Astrocyte of the cerebellum (primary cell): Measurements from ENCODE around the gene ASTL.

Experiments
- DNase-seq: peaks from one replicate; pipeline ENCODE4 v3.0.0-alpha.2; 2011; ENCODE audit warnings: low read depth
- H3K4me3 ChIP-seq: 2 replicates; pipeline ENCODE4 v1.5.1; 2011; ENCODE audit warnings: mild to moderate bottlenecking, low read depth, low read length, moderate library complexity
- CTCF ChIP-seq: IDR thresholded peaks from 2 replicates; pipeline ENCODE4 v1.5.1; 2012; ENCODE audit warnings: low read length, low read depth, moderate library complexity, mild to moderate bottlenecking; ENCODE audit errors: missing control alignments
- in situ Hi-C: cut with HindIII; loops from 2 replicates; pipeline ENCODE4 v1.10.0; 2017; ENCODE audit warnings: low sequenced_read_pairs

ASTL gene

GRCh38 chr2:96117701-96118588, 20.4 kb downstream of the ASTL start:
- no peak overlapping the region for H3K4me3 ChIP-seq
- in situ Hi-C loops, result no loop called here
- no peak for TF ChIP-seq CTCF

GRCh38 chr2:96116879-96117533, 21.3 kb downstream of the ASTL start:
- no peak for DNase-seq
- in situ Hi-C loops, result no loop called here
- peak; percentile 54 for TF ChIP-seq CTCF
- peak overlapping the region; percentile 26 for H3K4me3 ChIP-seq

More at GRCh38 chr2:96117701-96118588, 20.4 kb downstream of the ASTL start:
- no peak for DNase-seq

- peak within 1 kb of the TSS; percentile 26 for H3K4me3 ChIP-seq
- in situ Hi-C loops, result no loop called here
- no peak for TF ChIP-seq CTCF
- no peak for DNase-seq
These were observed 21.9 kb downstream of the ASTL start, which contains the start of gene ADRA2B for GRCh38 chr2:96116424-96116878. TSS of gene ADRA2B (minus strand) at chr2:96116571. CDS start at chr2:96116149, 422 bp downstream.

- in situ Hi-C loops, result no loop called here
- peak overlapping the region; percentile 26 for H3K4me3 ChIP-seq
- TF ChIP-seq CTCF, result no peak
- DNase-seq, result no peak
These were observed 22.5 kb downstream of the ASTL start for GRCh38 chr2:96115631-96116423.

DNA sequence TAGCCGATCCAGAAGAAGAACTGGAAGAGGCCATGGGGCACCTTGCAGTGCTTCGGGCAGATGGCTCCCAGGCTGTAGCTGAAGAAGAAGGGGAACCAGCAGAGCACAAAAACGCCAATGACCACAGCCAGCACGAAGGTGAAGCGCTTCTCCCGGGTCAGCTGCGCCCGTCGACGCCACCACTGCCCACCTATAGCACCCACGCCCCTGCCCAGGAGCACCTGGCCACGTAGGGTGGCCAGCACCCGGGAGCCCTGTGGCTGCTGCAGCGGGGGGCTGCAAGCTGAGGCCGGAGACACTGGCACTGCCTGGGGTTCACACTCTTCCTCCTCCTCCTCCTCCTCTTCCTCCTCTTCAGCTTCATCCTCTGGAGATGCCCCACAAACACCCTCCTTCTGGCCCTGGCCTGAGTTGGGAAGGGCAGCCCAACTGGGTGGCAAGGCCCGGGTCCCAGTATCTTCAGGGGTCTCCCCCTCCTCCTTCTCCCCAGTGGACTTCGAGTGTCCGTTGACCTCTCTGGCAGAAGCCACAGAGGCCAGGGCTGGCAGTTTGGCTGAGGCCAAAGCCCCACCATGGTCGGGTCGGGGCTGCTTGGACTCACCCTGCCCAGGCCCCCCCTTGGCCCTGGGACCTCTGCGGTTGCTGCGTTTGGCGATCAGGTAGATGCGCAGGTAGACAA, 23.3 kb downstream of the ASTL start:
- no peak for TF ChIP-seq CTCF
- DNase-seq, result no peak
- in situ Hi-C loops, result no loop called here
- no peak overlapping the region for H3K4me3 ChIP-seq

DNA sequence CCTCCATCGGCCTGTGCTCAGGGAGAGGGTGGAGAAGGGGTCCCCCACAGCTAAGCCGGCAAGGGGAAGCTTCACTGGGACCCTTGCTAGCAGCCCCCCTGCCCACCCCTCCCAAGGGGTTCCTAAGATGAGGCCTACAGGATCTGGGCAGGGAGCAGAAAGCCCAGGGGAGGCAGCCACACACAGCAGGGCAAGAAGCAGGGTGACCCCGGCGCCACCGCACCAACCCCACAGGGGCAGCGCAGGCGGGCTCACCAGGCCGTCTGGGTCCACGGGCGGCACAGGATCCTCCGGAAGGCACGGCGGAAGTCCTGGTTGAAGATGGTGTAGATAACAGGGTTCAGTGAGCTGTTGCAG, 23.8 kb downstream of the ASTL start:
- TF ChIP-seq CTCF, result no peak
- H3K4me3 ChIP-seq, result no peak overlapping the region
- DNase-seq, result no peak
- in situ Hi-C loops, result no loop called here
